H9 (cell line): Measurements from ENCODE around the gene MRPL27. TPM values are rescaled to one million over a fixed set of nuclear protein-coding genes. Genes with fewer than 3 reads are reported as not detected.

Source experiments
- DNase-seq: peaks from one replicate; pipeline ENCODE4 v3.0.0-alpha.2; 2017
- H2AFZ ChIP-seq: one replicate; pipeline ENCODE4 v1.6.1; 2013; ENCODE audit warnings: mild to moderate bottlenecking, low read length, control low read depth, moderate library complexity
- H2AK5ac ChIP-seq: 2 replicates; pipeline ENCODE4 v1.6.1; 2013; ENCODE audit warnings: low read length, control low read depth, mixed read lengths; ENCODE audit not compliant: insufficient read length
- H2BK120ac ChIP-seq: one replicate; pipeline ENCODE4 v1.6.1; 2013; ENCODE audit warnings: low read depth, mild to moderate bottlenecking, low read length, control low read depth, inconsistent platforms; ENCODE audit not compliant: poor library complexity, severe bottlenecking
- H2BK12ac ChIP-seq: 2 replicates; pipeline ENCODE4 v1.6.1; 2013; ENCODE audit warnings: low read length, control low read depth, mixed read lengths, low read depth; ENCODE audit not compliant: insufficient read length
- H2BK15ac ChIP-seq: 2 replicates; pipeline ENCODE4 v1.6.1; 2013; ENCODE audit warnings: low read depth, low read length, control low read depth
- H2BK20ac ChIP-seq: one replicate; pipeline ENCODE4 v1.6.1; 2013; ENCODE audit warnings: low read depth, mild to moderate bottlenecking, low read length, control low read depth, inconsistent platforms; ENCODE audit not compliant: poor library complexity, severe bottlenecking
- H2BK5ac ChIP-seq: 2 replicates; pipeline ENCODE4 v1.6.1; 2013; ENCODE audit warnings: low read length, control low read depth, mixed read lengths; ENCODE audit not compliant: insufficient read length
- H3K14ac ChIP-seq: 2 replicates; pipeline ENCODE4 v1.6.1; 2013; ENCODE audit warnings: low read length, control low read depth; ENCODE audit not compliant: insufficient read depth
- H3K18ac ChIP-seq: 2 replicates; pipeline ENCODE4 v1.6.1; 2013; ENCODE audit warnings: low read depth, mild to moderate bottlenecking, mixed read lengths, low read length, control low read depth; ENCODE audit not compliant: insufficient read length
- H3K23ac ChIP-seq: 2 replicates; pipeline ENCODE4 v1.6.1; 2013; ENCODE audit warnings: low read length, control low read depth, mixed read lengths, low read depth; ENCODE audit not compliant: insufficient read length
- H3K23me2 ChIP-seq: 2 replicates; pipeline ENCODE4 v1.6.1; 2013; ENCODE audit warnings: low read depth, mild to moderate bottlenecking, mixed read lengths, low read length, control low read depth; ENCODE audit not compliant: insufficient read length, poor library complexity, severe bottlenecking
- H3K27ac ChIP-seq: 2 replicates; pipeline ENCODE4 v1.5.1; 2013; ENCODE audit warnings: low read length, control low read depth, mixed read lengths, low read depth; ENCODE audit not compliant: insufficient read length
- H3K27me3 ChIP-seq: 2 replicates; pipeline ENCODE4 v1.6.1; 2013; ENCODE audit warnings: low read length, control low read depth, inconsistent platforms; ENCODE audit not compliant: insufficient read depth
- H3K4ac ChIP-seq: 2 replicates; pipeline ENCODE4 v1.6.1; 2013; ENCODE audit warnings: low read depth, mild to moderate bottlenecking, control low read depth, inconsistent platforms, low read length, moderate library complexity
- H3K4me1 ChIP-seq: 2 replicates; pipeline ENCODE4 v1.6.1; 2013; ENCODE audit warnings: low read length, control low read depth, inconsistent platforms; ENCODE audit not compliant: insufficient read depth
- H3K4me2 ChIP-seq: 2 replicates; pipeline ENCODE4 v1.6.1; 2013; ENCODE audit warnings: low read length, control low read depth, mixed read lengths; ENCODE audit not compliant: insufficient read length, insufficient read depth
- H3K56ac ChIP-seq: 2 replicates; pipeline ENCODE4 v1.6.1; 2013; ENCODE audit warnings: low read depth, mild to moderate bottlenecking, mixed read lengths, low read length, control low read depth; ENCODE audit not compliant: insufficient read length
- H3K79me1 ChIP-seq: 2 replicates; pipeline ENCODE4 v1.6.1; 2013; ENCODE audit warnings: low read depth, mild to moderate bottlenecking, moderate library complexity, low read length, control low read depth, inconsistent platforms; ENCODE audit not compliant: insufficient read depth, poor library complexity, severe bottlenecking
- H3K79me2 ChIP-seq: 2 replicates; pipeline ENCODE4 v1.6.1; 2013; ENCODE audit warnings: low read length, control low read depth, inconsistent platforms; ENCODE audit not compliant: insufficient read depth
- H3K9ac ChIP-seq: 2 replicates; pipeline ENCODE4 v1.6.1; 2013; ENCODE audit warnings: low read length, control low read depth, mixed read lengths; ENCODE audit not compliant: insufficient read length; ENCODE audit errors: extremely low read depth
- H3K9me3 ChIP-seq: one replicate; pipeline ENCODE4 v1.6.1; 2013; ENCODE audit warnings: low read depth, low read length, inconsistent platforms; ENCODE audit not compliant: control insufficient read depth
- H3T11ph ChIP-seq: one replicate; pipeline ENCODE4 v1.6.1; 2013; ENCODE audit warnings: mild to moderate bottlenecking, low read length, control low read depth, inconsistent platforms
- H4K20me1 ChIP-seq: one replicate; pipeline ENCODE4 v1.6.1; 2013; ENCODE audit not compliant: control insufficient read depth, insufficient read length, insufficient read depth
- H4K5ac ChIP-seq: 2 replicates; pipeline ENCODE4 v1.6.1; 2013; ENCODE audit warnings: low read depth, mild to moderate bottlenecking, mixed read lengths, low read length, control low read depth; ENCODE audit not compliant: insufficient read length
- H4K8ac ChIP-seq: replicated peaks from 2 replicates; pipeline ENCODE4 v1.6.1; 2013; ENCODE audit warnings: low read length, control low read depth, mixed read lengths, low read depth; ENCODE audit not compliant: insufficient read length
- H4K91ac ChIP-seq: 2 replicates; pipeline ENCODE4 v1.6.1; 2013; ENCODE audit warnings: low read depth, mild to moderate bottlenecking, moderate library complexity, mixed read lengths, low read length, control low read depth; ENCODE audit not compliant: insufficient read length
- H3K27ac Mint-ChIP-seq, 3 experiments: 2 replicates in 2 of 3; 3 replicates in 1 of 3; pipeline ENCODE4 v1.8.0; 2020 to 2021; ENCODE audit warnings: mixed read lengths in 3 of 3, mild to moderate bottlenecking in 1 of 3, moderate library complexity in 1 of 3
- H3K27me3 Mint-ChIP-seq: 2 replicates; pipeline ENCODE4 v1.8.0; 2021; ENCODE audit warnings: low read depth, mild to moderate bottlenecking, moderate library complexity, mixed read lengths
- H3K36me3 Mint-ChIP-seq, 3 experiments: 2 replicates in 2 of 3; 3 replicates in 1 of 3; pipeline ENCODE4 v1.8.0; 2020 to 2021; ENCODE audit warnings: low read depth in 3 of 3, mixed read lengths in 3 of 3; ENCODE audit not compliant: insufficient read depth in 1 of 3
- H3K4me1 Mint-ChIP-seq, 2 experiments: 2 replicates each; pipeline ENCODE4 v1.8.0; 2020; ENCODE audit warnings: mixed read lengths in 2 of 2
- H3K4me3 Mint-ChIP-seq, 2 experiments: 2 replicates in 1 of 2; 3 replicates in 1 of 2; pipeline ENCODE4 v1.8.0; 2020 to 2021; ENCODE audit warnings: mild to moderate bottlenecking in 2 of 2, mixed read lengths in 2 of 2, moderate library complexity in 1 of 2
- H3K9me3 Mint-ChIP-seq, 2 experiments: 2 replicates in 1 of 2; 3 replicates in 1 of 2; pipeline ENCODE4 v1.8.0; 2020; ENCODE audit warnings: mild to moderate bottlenecking in 2 of 2, mixed read lengths in 2 of 2, moderate library complexity in 1 of 2
- CTCF ChIP-seq: fragments of 200-600 bp; sonication (generic); conservative IDR thresholded peaks from 3 replicates; pipeline ENCODE4 v1.8.0; 2021; ENCODE audit warnings: antibody characterized with exemption, mild to moderate bottlenecking
- WGBS: extraction: QIAGEN DNeasy Blood & Tissue Kit; methylation state at CpG from one replicate; pipeline ENCODE4 v1.1.7; 2013; ENCODE audit warnings: missing lambda C conversion rate, low lambda C conversion rate, mixed read lengths; ENCODE audit not compliant: insufficient read length; ENCODE audit errors: extremely low coverage; 5-methylcytosine and 5-hydroxymethylcytosine counted together
- total RNA-seq: library from RNA; stranded (reverse); gene quantifications from 2 replicates; pipeline ENCODE4 v1.2.1, GENCODE V29; 2021

Gene MRPL27
- total RNA-seq, 1 experiment from 2014 or later: 85.9 TPM

- Histone ChIP-seq H3K18ac (no peak overlapping the region), H2AK5ac (no peak overlapping the region), H2AFZ (no peak overlapping the region), H3K79me1 (peaks cover 11% of the 10 kb centered on the region), H3K4me2 (no peak overlapping the region), H4K5ac (no peak overlapping the region), H3K79me2 (peaks cover 11% of the 10 kb centered on the region; the same call in 1 of the 2 replicates), H3K4ac (no peak overlapping the region), H3K23ac (no peak overlapping the region), H3K23me2 (peaks cover 14% of the 10 kb centered on the region), H2BK120ac (no peak overlapping the region), H2BK5ac (no peak overlapping the region), H3K4me1 (0 out of 2 replicates have a peak, but pooled peaks cover 3% of the 10 kb centered on the region), H3K9me3 (no peaks in the 10 kb centered on the region), H2BK12ac (no peak overlapping the region), H4K8ac (no peak overlapping the region), H3K56ac (no peak overlapping the region), H3K14ac (no peak overlapping the region), H2BK20ac (no peak overlapping the region), H4K91ac (no peak overlapping the region), H2BK15ac (no peak overlapping the region), H3K27ac (no peak overlapping the region), H4K20me1 (no peaks in the 10 kb centered on the region), H3T11ph (no peak overlapping the region), H3K9ac (no peak overlapping the region), H3K27me3 (no peaks in the 10 kb centered on the region)
- no peak overlapping the region for H3K27ac Mint-ChIP-seq
- H3K9me3 Mint-ChIP-seq: no peaks in the 10 kb centered on the region
- H3K4me1 Mint-ChIP-seq: peaks cover 10 to 16% of the 10 kb centered on the region in 2 experiments
- peaks cover 37 to 64% (median 60%) of the 10 kb centered on the region in 3 experiments; a peak in 6 of 7 replicates for H3K36me3 Mint-ChIP-seq
- H3K27me3 Mint-ChIP-seq: no peaks in the 10 kb centered on the region
- TF ChIP-seq CTCF: no peak
- WGBS: no CpG with 5 or more reads among the region's 5 CpGs
- H3K4me3 Mint-ChIP-seq: no peak overlapping the region
- DNase-seq: no peak
Measured at GRCh38 chr17:50393700-50394099, 20.7 kb upstream of the MRPL27 start.
